HEK293 (cell line): ENCODE results near the gene SMLR1.

Experiments used
- CTCF ChIA-PET: fragments of 350-600 bp; formaldehyde crosslinking; extraction: SDS; loops from one replicate; lab custom pipeline; 2021; ENCODE audit warnings: antibody characterized with exemption; lab: Yijun Ruan, JAX
- POLR2A ChIA-PET: fragments of 300-600 bp; formaldehyde crosslinking; extraction: SDS; loops from one replicate; lab custom pipeline; 2020; ENCODE audit warnings: antibody characterized with exemption, inconsistent platforms; lab: Yijun Ruan, JAX
- H3K27ac ChIP-seq: fragments of 200-500 bp; sonication (Bioruptor generic); 2 replicates; pipeline ENCODE4 v1.5.1; 2014; ENCODE audit warnings: low read depth, low read length, control low read depth, inconsistent platforms; ENCODE audit errors: extremely low read depth
- H3K36me3 ChIP-seq, 2 experiments: fragments of 200-500 bp in 1 of 2; sonication (Bioruptor generic) in 1 of 2; 1 replicate in 1 of 2; 2 replicates in 1 of 2; pipeline ENCODE4 v1.5.1; 2014 to 2017; ENCODE audit warnings: inconsistent platforms in 2 of 2, low read length in 2 of 2; ENCODE audit not compliant: control insufficient read depth in 2 of 2, insufficient read depth in 1 of 2
- H3K4me1 ChIP-seq: fragments of 200-500 bp; sonication (Bioruptor generic); 2 replicates; pipeline ENCODE4 v1.5.1; 2014; ENCODE audit warnings: mild to moderate bottlenecking, low read length, inconsistent platforms; ENCODE audit not compliant: control insufficient read depth, insufficient read depth
- H3K4me3 ChIP-seq: 2 replicates; pipeline ENCODE4 v1.5.1; 2011; ENCODE audit warnings: low read depth, mild to moderate bottlenecking, control low read depth, low read length, moderate library complexity
- H3K9me3 ChIP-seq: fragments of 200-500 bp; sonication (Bioruptor generic); 2 replicates; pipeline ENCODE4 v1.5.1; 2014; ENCODE audit warnings: low read depth, low read length, inconsistent platforms; ENCODE audit not compliant: control insufficient read depth, insufficient read depth
- AEBP2 ChIP-seq: fragments of 450-650 bp; formaldehyde crosslinking; IDR thresholded peaks from 2 replicates; pipeline ENCODE4 v1.5.1; 2016; ENCODE audit warnings: missing biosample characterization, missing genetic modification characterization, borderline replicate concordance
- KLF16 ChIP-seq: fragments of 450-650 bp; formaldehyde crosslinking; IDR thresholded peaks from 2 replicates; pipeline ENCODE4 v1.5.1; 2017; ENCODE audit warnings: missing biosample characterization, missing genetic modification characterization
- KLF17 ChIP-seq: fragments of 450-650 bp; formaldehyde crosslinking; IDR thresholded peaks from 2 replicates; pipeline ENCODE4 v1.5.1; 2016; ENCODE audit warnings: missing biosample characterization, missing genetic modification characterization
- MEIS1 ChIP-seq: sonication (generic); formaldehyde crosslinking; IDR thresholded peaks from 2 replicates; pipeline ENCODE4 v1.8.1; 2022; ENCODE audit warnings: missing genetic modification reagents, mild to moderate bottlenecking, borderline replicate concordance
- YY1 ChIP-seq: fragments of 450-650 bp; formaldehyde crosslinking; IDR thresholded peaks from 2 replicates; pipeline ENCODE4 v1.5.1; 2018; ENCODE audit warnings: missing biosample characterization, missing genetic modification characterization
- ZBTB20 ChIP-seq: fragments of 450-650 bp; formaldehyde crosslinking; IDR thresholded peaks from 2 replicates; pipeline ENCODE4 v1.5.1; 2016; ENCODE audit warnings: missing biosample characterization, missing genetic modification characterization
- ZFP41 ChIP-seq: fragments of 450-650 bp; formaldehyde crosslinking; IDR thresholded peaks from 2 replicates; pipeline ENCODE4 v1.5.1; 2016; ENCODE audit warnings: missing biosample characterization, missing genetic modification characterization, borderline replicate concordance
- ZNF114 ChIP-seq: fragments of 450-650 bp; formaldehyde crosslinking; IDR thresholded peaks from 2 replicates; pipeline ENCODE4 v1.5.0; 2017; ENCODE audit warnings: missing biosample characterization, missing genetic modification characterization
- ZNF155 ChIP-seq: fragments of 450-650 bp; formaldehyde crosslinking; IDR thresholded peaks from 2 replicates; pipeline ENCODE4 v1.5.1; 2016; ENCODE audit warnings: missing biosample characterization, missing genetic modification characterization
- ZNF157 ChIP-seq: fragments of 450-650 bp; formaldehyde crosslinking; IDR thresholded peaks from 2 replicates; pipeline ENCODE4 v1.5.1; 2016; ENCODE audit warnings: missing biosample characterization, missing genetic modification characterization
- ZNF174 ChIP-seq: fragments of 450-650 bp; formaldehyde crosslinking; IDR thresholded peaks from 2 replicates; pipeline ENCODE4 v1.5.0; 2017; ENCODE audit warnings: missing biosample characterization, mild to moderate bottlenecking, missing genetic modification characterization
- ZNF311 ChIP-seq: fragments of 450-650 bp; formaldehyde crosslinking; IDR thresholded peaks from 2 replicates; pipeline ENCODE4 v1.5.1; 2017; ENCODE audit warnings: missing biosample characterization, missing genetic modification characterization, borderline replicate concordance
- ZNF521 ChIP-seq: fragments of 450-650 bp; formaldehyde crosslinking; IDR thresholded peaks from 2 replicates; pipeline ENCODE4 v1.5.1; 2017; ENCODE audit warnings: missing biosample characterization, mild to moderate bottlenecking, missing genetic modification characterization
- ZNF560 ChIP-seq: fragments of 450-650 bp; formaldehyde crosslinking; IDR thresholded peaks from 2 replicates; pipeline ENCODE4 v1.5.1; 2017; ENCODE audit warnings: missing biosample characterization, missing genetic modification characterization, borderline replicate concordance
- ZNF658 ChIP-seq: fragments of 450-650 bp; formaldehyde crosslinking; IDR thresholded peaks from 2 replicates; pipeline ENCODE4; 2016; ENCODE audit warnings: missing biosample characterization, missing genetic modification characterization
- ZNF701 ChIP-seq: fragments of 450-650 bp; formaldehyde crosslinking; IDR thresholded peaks from 2 replicates; pipeline ENCODE4 v1.5.1; 2016; ENCODE audit warnings: missing biosample characterization, missing genetic modification characterization
- ZNF792 ChIP-seq: fragments of 450-650 bp; formaldehyde crosslinking; IDR thresholded peaks from 2 replicates; pipeline ENCODE4 v1.5.1; 2016; ENCODE audit warnings: missing biosample characterization, missing genetic modification characterization
- ZSCAN4 ChIP-seq: fragments of 450-650 bp; formaldehyde crosslinking; IDR thresholded peaks from 2 replicates; pipeline ENCODE4 v1.5.1; 2017; ENCODE audit warnings: missing biosample characterization, missing genetic modification characterization
- ZSCAN5A ChIP-seq: fragments of 450-650 bp; formaldehyde crosslinking; IDR thresholded peaks from 2 replicates; pipeline ENCODE4 v1.5.1; 2016; ENCODE audit warnings: missing biosample characterization, missing genetic modification characterization

Gene SMLR1

GRCh38 chr6:130824978-130825694 is 2.1 kb upstream of the SMLR1 start:
- Histone ChIP-seq H3K9me3 (no peaks in the 10 kb centered on the region; the same call in 1 of the 2 replicates), H3K27ac (no peak overlapping the region), H3K4me3 (no peak overlapping the region), H3K4me1 (no peaks in the 10 kb centered on the region), H3K36me3 (no peaks in the 10 kb centered on the region)
- CTCF ChIA-PET, result no interaction called here
- TF ChIP-seq ZNF311 (tag by site-specific recombination) (no peak), ZNF560 (tag by site-specific recombination) (no peak)
- POLR2A ChIA-PET, result no interaction called here

GRCh38 chr6:130825772-130826441 is 1.3 kb upstream of the SMLR1 start:
- no peak overlapping the region for H3K27ac ChIP-seq
- no peaks in the 10 kb centered on the region for H3K36me3 ChIP-seq
- ChIA-PET POLR2A (no interaction called here), CTCF (interaction anchor here (0.6 kb wide), 1 partner anchor 779 kb away, joined by 3 read pairs; no protein-coding TSS in a partner anchor)
- no peaks in the 10 kb centered on the region for H3K4me1 ChIP-seq
- no peaks in the 10 kb centered on the region; the same call in 1 of the 2 replicates for H3K9me3 ChIP-seq
- TF ChIP-seq ZNF521 (tag by site-specific recombination) (no peak), ZNF658 (tag by site-specific recombination) (no peak), ZNF792 (tag by site-specific recombination) (no peak), YY1 (no peak), ZFP41 (tag by site-specific recombination) (no peak), KLF16 (tag by site-specific recombination) (no peak), ZSCAN5A (tag by site-specific recombination) (no peak), ZNF701 (no peak)
- no peak overlapping the region for H3K4me3 ChIP-seq

GRCh38 chr6:130826442-130827246 is 562 bp upstream of the SMLR1 start:
- no peaks in the 10 kb centered on the region for H3K4me1 ChIP-seq
- TF ChIP-seq ZNF174 (no peak), MEIS1 (CRISPR knock-in tag) (no peak), ZNF157 (no peak), AEBP2 (tag by site-specific recombination) (no peak), ZNF155 (no peak), ZBTB20 (tag by site-specific recombination) (no peak), KLF17 (tag by site-specific recombination) (no peak), ZNF114 (tag by site-specific recombination) (no peak), ZSCAN4 (no peak)
- TF ChIP-seq, all 188 proteins: peak for 0
- POLR2A ChIA-PET, result no interaction called here
- Histone ChIP-seq H3K27ac (no peak overlapping the region), H3K9me3 (no peaks in the 10 kb centered on the region; the same call in 1 of the 2 replicates), H3K36me3 (no peaks in the 10 kb centered on the region), H3K4me3 (no peak overlapping the region)
- CTCF ChIA-PET, result no interaction called here
